BLaER1 (cell line): Measurements from ENCODE around the gene TMEM267.
"Not testable (repeated sequence)": the region's sequence is repeated elsewhere in the genome, so short reads cannot be mapped to it uniquely, and the experiment has no call there.

Experiments used
- H3K27ac ChIP-seq: shearing (Covaris generic); formaldehyde crosslinking; 2 replicates; pipeline ENCODE4 v1.8.1; 2022
- H3K27me3 ChIP-seq: shearing (Covaris generic); formaldehyde crosslinking; 2 replicates; pipeline ENCODE4 v1.8.1; 2022
- H3K36me3 ChIP-seq: shearing (Covaris generic); formaldehyde crosslinking; 2 replicates; pipeline ENCODE4 v1.8.1; 2022
- H3K4me1 ChIP-seq: shearing (Covaris generic); formaldehyde crosslinking; 2 replicates; pipeline ENCODE4 v1.8.1; 2022
- H3K4me2 ChIP-seq: shearing (Covaris generic); formaldehyde crosslinking; 2 replicates; pipeline ENCODE4 v1.8.1; 2022
- H3K4me3 ChIP-seq: shearing (Covaris generic); formaldehyde crosslinking; 2 replicates; pipeline ENCODE4 v1.8.1; 2022
- H3K9ac ChIP-seq: shearing (Covaris generic); formaldehyde crosslinking; 2 replicates; pipeline ENCODE4 v1.8.1; 2022
- H3K9me3 ChIP-seq: shearing (Covaris generic); formaldehyde crosslinking; 2 replicates; pipeline ENCODE4 v1.8.1; 2022
- H4K20me1 ChIP-seq: shearing (Covaris generic); formaldehyde crosslinking; 2 replicates; pipeline ENCODE4 v1.8.1; 2022
- Cebpa-rat ChIP-seq: shearing (Covaris generic); IDR thresholded peaks from 2 replicates; pipeline ENCODE4 v1.8.1; 2022

TMEM267 gene, protein sequence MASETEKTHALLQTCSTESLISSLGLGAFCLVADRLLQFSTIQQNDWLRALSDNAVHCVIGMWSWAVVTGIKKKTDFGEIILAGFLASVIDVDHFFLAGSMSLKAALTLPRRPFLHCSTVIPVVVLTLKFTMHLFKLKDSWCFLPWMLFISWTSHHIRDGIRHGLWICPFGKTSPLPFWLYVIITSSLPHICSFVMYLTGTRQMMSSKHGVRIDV

GRCh38 chr5:43483298-43484105, at the start of gene TMEM267:
TSS of gene TMEM267 (minus strand) at chr5:43483865. CDS start at chr5:43453969, 29,896 bp downstream.
- TF ChIP-seq Cebpa-rat = peak; percentile 89
- peak within 1 kb of the TSS; percentile 80 for H3K4me2 ChIP-seq
- H3K9ac ChIP-seq = peak within 1 kb of the TSS; percentile 90
- peak within 1 kb of the TSS; percentile 79 for H3K4me3 ChIP-seq
- peak within 1 kb of the TSS; percentile 95 for H3K27ac ChIP-seq
- H3K36me3 ChIP-seq = peaks cover 1% of the 10 kb centered on the region
- no peaks in the 10 kb centered on the region for H4K20me1 ChIP-seq
- no peaks in the 10 kb centered on the region for H3K9me3 ChIP-seq
- no peaks in the 10 kb centered on the region for H3K27me3 ChIP-seq
- peaks cover 27% of the 10 kb centered on the region for H3K4me1 ChIP-seq

DNA sequence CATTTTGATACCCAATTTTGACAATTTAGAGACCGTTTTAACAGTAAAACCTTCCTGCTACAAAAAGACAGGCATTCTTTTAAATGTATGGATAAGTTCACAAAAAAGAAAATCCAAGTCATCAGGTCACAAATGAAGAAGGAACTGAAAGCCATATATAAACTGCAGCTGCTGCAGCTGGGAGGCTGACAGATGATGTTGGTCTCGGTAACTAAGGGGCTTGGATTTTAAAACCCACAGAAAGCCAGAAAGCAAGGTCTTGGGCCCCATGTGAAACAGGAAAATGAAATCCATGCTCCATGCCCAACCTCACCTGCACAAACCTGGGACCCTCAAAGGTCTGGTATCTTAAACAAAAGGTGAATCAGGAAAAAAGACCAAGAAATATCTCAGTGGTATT, 47.0 kb upstream of the TMEM267 start:
- H3K9ac ChIP-seq = no peak overlapping the region
- no peaks in the 10 kb centered on the region for H3K9me3 ChIP-seq
- no peak overlapping the region for H3K4me3 ChIP-seq
- TF ChIP-seq Cebpa-rat = no peak
- H3K4me1 ChIP-seq = no peaks in the 10 kb centered on the region
- no peak overlapping the region for H3K4me2 ChIP-seq
- no peaks in the 10 kb centered on the region for H3K27me3 ChIP-seq
- H4K20me1 ChIP-seq = peaks cover 9% of the 10 kb centered on the region
- no peak overlapping the region for H3K27ac ChIP-seq
- peaks cover 84% of the 10 kb centered on the region for H3K36me3 ChIP-seq

DNA sequence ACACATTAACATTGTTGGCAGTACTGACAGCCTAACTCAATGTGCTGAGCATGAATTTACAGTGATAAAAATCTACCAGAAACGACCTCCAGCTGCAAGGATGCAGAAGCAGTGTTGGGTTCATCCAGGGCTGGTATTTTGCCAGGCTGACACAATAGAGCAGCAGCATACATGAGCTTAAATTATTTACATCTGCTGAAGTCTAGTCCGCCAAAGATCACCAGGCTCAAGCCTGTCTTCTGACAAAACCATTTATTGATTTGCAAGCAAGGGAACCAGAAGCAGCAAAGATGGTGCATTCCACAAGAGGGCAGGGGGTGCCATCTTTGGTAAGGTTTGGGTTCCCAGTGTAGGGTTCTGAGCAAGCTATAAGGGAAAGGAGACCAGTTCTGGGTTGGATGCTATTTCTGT, 40.0 kb upstream of the TMEM267 start:
- no peaks in the 10 kb centered on the region for H3K4me1 ChIP-seq
- no peaks in the 10 kb centered on the region; the same call in 1 of the 2 replicates for H3K9me3 ChIP-seq
- H3K27ac ChIP-seq = no peak overlapping the region
- no peak overlapping the region for H3K4me3 ChIP-seq
- H3K36me3 ChIP-seq = peaks cover 48% of the 10 kb centered on the region
- H4K20me1 ChIP-seq = no peaks in the 10 kb centered on the region
- no peak for TF ChIP-seq Cebpa-rat
- no peaks in the 10 kb centered on the region for H3K27me3 ChIP-seq
- no peak overlapping the region for H3K9ac ChIP-seq
- no peak overlapping the region for H3K4me2 ChIP-seq

DNA sequence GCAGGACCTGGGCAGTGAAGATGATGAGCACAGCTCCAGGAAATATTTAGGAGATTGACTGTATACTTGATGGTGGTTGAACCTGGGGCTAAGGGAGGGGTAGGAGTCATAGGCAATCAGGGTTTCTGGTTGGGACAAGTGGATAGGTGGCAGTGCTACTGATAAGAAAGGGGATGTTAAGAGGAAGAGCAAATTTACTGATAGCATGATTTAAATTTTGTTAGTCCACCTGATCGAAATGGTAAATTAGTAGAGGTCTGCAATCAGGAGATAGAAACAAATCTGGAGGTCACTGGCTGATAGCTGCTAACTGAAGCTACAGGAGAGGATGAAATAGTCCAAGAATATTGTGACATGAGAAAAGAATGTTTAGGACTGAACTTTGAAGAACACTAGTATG, 37.0 kb upstream of the TMEM267 start:
- no peak overlapping the region for H3K4me3 ChIP-seq
- H3K27me3 ChIP-seq = no peaks in the 10 kb centered on the region
- TF ChIP-seq Cebpa-rat = no peak
- no peak overlapping the region for H3K27ac ChIP-seq
- H3K4me1 ChIP-seq = peaks cover 9% of the 10 kb centered on the region
- H3K9ac ChIP-seq = no peak overlapping the region
- peaks cover 30% of the 10 kb centered on the region for H3K36me3 ChIP-seq
- H4K20me1 ChIP-seq = no peaks in the 10 kb centered on the region
- H3K9me3 ChIP-seq = no peaks in the 10 kb centered on the region; the same call in 1 of the 2 replicates
- no peak overlapping the region for H3K4me2 ChIP-seq

- peak overlapping the region; percentile 73 for H3K4me3 ChIP-seq
- H3K4me2 ChIP-seq = peak overlapping the region; percentile 96
- no peak for TF ChIP-seq Cebpa-rat
- peaks cover 11% of the 10 kb centered on the region for H3K9me3 ChIP-seq
- H3K27ac ChIP-seq = peak overlapping the region; percentile 86
- H3K36me3 ChIP-seq = no peaks in the 10 kb centered on the region
- H3K27me3 ChIP-seq = no peaks in the 10 kb centered on the region
- peaks cover 26% of the 10 kb centered on the region for H3K4me1 ChIP-seq
- peak overlapping the region; percentile 82 for H3K9ac ChIP-seq
- no peaks in the 10 kb centered on the region for H4K20me1 ChIP-seq
Observed at GRCh38 chr5:43515678-43516048, 32.0 kb upstream of the TMEM267 start.

GRCh38 chr5:43514816-43515677, 31.4 kb upstream of the TMEM267 start, which contains the start of gene C5orf34:
TSS of gene C5orf34 (minus strand) at chr5:43515148. CDS start at chr5:43509339, 5,809 bp downstream.
- no peak for TF ChIP-seq Cebpa-rat
- H3K27ac ChIP-seq = peak within 1 kb of the TSS; percentile 86

DNA sequence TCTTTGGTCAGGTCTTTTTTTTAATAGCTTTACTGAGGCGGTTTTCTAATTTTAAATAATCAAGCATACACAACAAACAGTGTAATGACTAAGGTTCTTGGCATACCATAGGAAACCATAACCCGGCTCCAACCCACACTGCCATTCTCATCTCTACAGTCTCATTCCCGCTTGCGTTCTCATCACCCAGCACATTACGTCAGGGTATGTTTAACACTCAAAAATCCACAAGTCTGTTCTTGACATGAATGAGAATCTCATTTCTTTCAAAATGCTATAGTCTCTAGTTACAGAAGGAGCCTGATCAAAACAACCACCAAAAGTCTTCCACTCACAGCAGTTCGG, 30.8 kb upstream of the TMEM267 start:
- peak overlapping the region; percentile 82 for H3K9ac ChIP-seq
- H3K4me2 ChIP-seq = peak overlapping the region; percentile 96
- no peaks in the 10 kb centered on the region for H3K36me3 ChIP-seq
- H3K27me3 ChIP-seq = no peaks in the 10 kb centered on the region
- H3K4me3 ChIP-seq = peak overlapping the region; percentile 73
- peak overlapping the region; percentile 86 for H3K27ac ChIP-seq
- H3K4me1 ChIP-seq = peaks cover 26% of the 10 kb centered on the region
- H3K9me3 ChIP-seq = peaks cover 11% of the 10 kb centered on the region
- no peak for TF ChIP-seq Cebpa-rat
- no peaks in the 10 kb centered on the region for H4K20me1 ChIP-seq

More at GRCh38 chr5:43514816-43515677, 31.4 kb upstream of the TMEM267 start, which contains the start of gene C5orf34:
- Histone ChIP-seq H4K20me1 (no peaks in the 10 kb centered on the region), H3K9ac (peak within 1 kb of the TSS; percentile 82), H3K9me3 (peaks cover 11% of the 10 kb centered on the region), H3K27me3 (no peaks in the 10 kb centered on the region), H3K4me1 (peaks cover 26% of the 10 kb centered on the region), H3K36me3 (no peaks in the 10 kb centered on the region), H3K4me3 (peak within 1 kb of the TSS; percentile 73), H3K4me2 (peak within 1 kb of the TSS; percentile 96)

- Histone ChIP-seq H3K9ac (peak overlapping the region; percentile 82), H3K4me3 (peak overlapping the region; percentile 73), H3K4me1 (peaks cover 26% of the 10 kb centered on the region), H4K20me1 (no peaks in the 10 kb centered on the region), H3K27ac (peak overlapping the region; percentile 86), H3K36me3 (peaks cover 3% of the 10 kb centered on the region), H3K27me3 (no peaks in the 10 kb centered on the region), H3K9me3 (peaks cover 11% of the 10 kb centered on the region), H3K4me2 (peak overlapping the region; percentile 96)
- no peak for TF ChIP-seq Cebpa-rat
Observed at GRCh38 chr5:43514025-43514424, 30.4 kb upstream of the TMEM267 start.

DNA sequence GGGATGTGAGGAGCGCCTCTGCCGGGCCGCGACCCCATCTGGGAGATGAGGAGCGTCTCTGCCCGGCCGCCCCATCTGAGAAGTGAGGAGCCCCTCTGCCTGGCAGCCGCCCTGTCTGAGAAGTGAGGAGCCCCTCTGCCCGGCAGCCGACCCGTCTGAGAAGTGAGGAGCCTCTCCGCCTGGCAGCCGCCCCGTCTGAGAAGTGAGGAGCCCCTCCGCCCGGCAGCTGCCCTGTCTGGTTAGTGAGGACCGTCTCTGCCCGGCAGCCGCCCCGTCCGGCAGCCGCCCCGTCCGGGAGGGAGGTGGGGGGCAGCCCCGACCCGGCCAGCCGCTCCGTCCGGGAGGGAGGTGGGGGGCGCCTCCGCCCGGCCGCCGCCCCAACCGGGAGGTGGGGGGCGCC, 27.4 kb upstream of the TMEM267 start:
- not testable (repeated sequence) for H3K4me2 ChIP-seq, H3K27ac ChIP-seq, H4K20me1 ChIP-seq, H3K27me3 ChIP-seq, H3K4me3 ChIP-seq, H3K9ac ChIP-seq
- peaks cover 26% of the 10 kb centered on the region for H3K36me3 ChIP-seq
- H3K9me3 ChIP-seq = peaks cover 11% of the 10 kb centered on the region
- peaks cover 22% of the 10 kb centered on the region for H3K4me1 ChIP-seq
